K562 (cell line): ENCODE results near the gene S100P. TPM values are rescaled to one million over a fixed set of nuclear protein-coding genes. Genes with fewer than 3 reads are reported as not detected.
A peak's percentile ranks its signal among the peaks of the same experiment; 100 is the strongest.

ENCODE experiments used
- CBX2 ChIP-seq: fragments of 200-600 bp; sonication (generic); IDR thresholded peaks from one replicate; pipeline ENCODE4 v1.6.1; 2012; ENCODE audit warnings: mild to moderate bottlenecking, low read length, inconsistent platforms; ENCODE audit not compliant: insufficient read depth, poor library complexity, severe bottlenecking
- CHD2 ChIP-seq: IDR thresholded peaks from 2 replicates; pipeline ENCODE4 v1.6.1; 2011; ENCODE audit warnings: low read depth, low read length
- CREB3 ChIP-seq: fragments of 450-650 bp; conservative IDR thresholded peaks from 2 replicates; pipeline ENCODE4 v1.6.1; 2016; ENCODE audit warnings: missing genetic modification characterization, low read depth, mild to moderate bottlenecking, missing compliant biosample characterization, moderate library complexity
- GABPB1 ChIP-seq: sonication (generic); formaldehyde crosslinking; IDR thresholded peaks from 2 replicates; pipeline ENCODE4 v1.8.0; 2022; ENCODE audit warnings: mild to moderate bottlenecking, missing genetic modification reagents
- HES1 ChIP-seq: fragments of 450-650 bp; IDR thresholded peaks from 2 replicates; pipeline ENCODE4 v1.6.1; 2016; ENCODE audit warnings: low read depth, mild to moderate bottlenecking, moderate library complexity
- MAFG ChIP-seq: fragments of 450-650 bp; conservative IDR thresholded peaks from 2 replicates; pipeline ENCODE4 v1.6.1; 2016; ENCODE audit warnings: missing genetic modification characterization, missing compliant biosample characterization
- MCM3 ChIP-seq: fragments of 450-650 bp; IDR thresholded peaks from 2 replicates; pipeline ENCODE4 v1.6.1; 2016
- MECOM ChIP-seq: fragments of 250-450 bp; sonication (Bioruptor Pico); IDR thresholded peaks from 2 replicates; pipeline ENCODE4 v1.8.0; 2022; ENCODE audit warnings: inconsistent platforms
- MITF ChIP-seq: IDR thresholded peaks from 2 replicates; pipeline ENCODE4 v1.6.1; 2014; ENCODE audit warnings: antibody characterized with exemption
- PRPF4 ChIP-seq: fragments of 200-400 bp; formaldehyde crosslinking; IDR thresholded peaks from one replicate; pipeline ENCODE4 v1.6.1; 2017; ENCODE audit warnings: low read length, low read depth, mild to moderate bottlenecking; ENCODE audit not compliant: insufficient read depth, poor library complexity, severe bottlenecking
- RB1 ChIP-seq: fragments of 450-650 bp; IDR thresholded peaks from 2 replicates; pipeline ENCODE4 v1.6.1; 2017; ENCODE audit warnings: low read depth, mild to moderate bottlenecking
- RHOXF2B ChIP-seq: fragments of 250-450 bp; sonication (Bioruptor Pico); conservative IDR thresholded peaks from 2 replicates; pipeline ENCODE4 v1.5.1; 2021
- SETDB1 ChIP-seq: IDR thresholded peaks from one replicate; pipeline ENCODE4 v1.6.1; 2012; ENCODE audit warnings: low read length, control low read depth, inconsistent platforms
- SMAD1 ChIP-seq: fragments of 150-350 bp; IDR thresholded peaks from 2 replicates; pipeline ENCODE4 v1.6.1; 2014; ENCODE audit warnings: low read length, low read depth; ENCODE audit not compliant: partially characterized antibody
- SRSF3 ChIP-seq: fragments of 200-400 bp; formaldehyde crosslinking; IDR thresholded peaks from 2 replicates; pipeline ENCODE4 v1.6.1; 2016; ENCODE audit warnings: mild to moderate bottlenecking, low read length, moderate library complexity; ENCODE audit not compliant: insufficient read depth
- TRIM25 ChIP-seq: fragments of 450-650 bp; IDR thresholded peaks from 2 replicates; pipeline ENCODE4 v1.7.0; 2016; ENCODE audit warnings: borderline replicate concordance
- VEZF1 ChIP-seq: fragments of 200-800 bp; sonication (Bioruptor generic); IDR thresholded peaks from 2 replicates; pipeline ENCODE4 v1.6.1; 2017; ENCODE audit warnings: missing genetic modification characterization, missing compliant biosample characterization
- ZBTB17 ChIP-seq: fragments of 450-650 bp; formaldehyde crosslinking; IDR thresholded peaks from 2 replicates; pipeline ENCODE4 v1.4.0; 2020; ENCODE audit warnings: mild to moderate bottlenecking
- ZBTB8A ChIP-seq: fragments of 450-650 bp; IDR thresholded peaks from 2 replicates; pipeline ENCODE4 v1.6.1; 2018; ENCODE audit warnings: mild to moderate bottlenecking, moderate library complexity; ENCODE audit not compliant: partially characterized antibody
- ZNF263 ChIP-seq: sonication (generic); formaldehyde crosslinking; IDR thresholded peaks from 2 replicates; pipeline ENCODE4 v1.8.0; 2022; ENCODE audit warnings: mild to moderate bottlenecking, missing genetic modification reagents, borderline replicate concordance
- ZNF551 ChIP-seq: fragments of 250-450 bp; sonication (Bioruptor Pico); IDR thresholded peaks from 2 replicates; pipeline ENCODE4 v1.5.0; 2021; ENCODE audit warnings: mild to moderate bottlenecking, moderate library complexity
- ZNF76 ChIP-seq: fragments of 250-450 bp; sonication (Bioruptor Pico); IDR thresholded peaks from 2 replicates; pipeline ENCODE4 v1.4.0; 2020; ENCODE audit warnings: mild to moderate bottlenecking, moderate library complexity, borderline replicate concordance
- polyA plus RNA-seq, 8 experiments: library from polyadenylated mRNA; depleted of rRNA in 4 of 8; stranded (reverse) in 5 of 8; unstranded in 3 of 8; fragments of >200 nt; fragmentation: Nextera tagmentation in 2 of 8; fragmentation: Illumina TruSeq in 1 of 8; extraction: Ambion mirVana in 2 of 8; extraction: Trizol in 1 of 8; gene quantifications; 2 replicates each; pipeline versions ENCODE4 v1.2.1 to v1.2.3, GENCODE V29; 2011 to 2014; ENCODE audit warnings: inconsistent platforms in 1 of 8, missing spikeins in 1 of 8
- total RNA-seq, 7 experiments: library from RNA; depleted of rRNA in 6 of 7; stranded (reverse); fragments of >200 nt in 6 of 7; fragmentation: Illumina TruSeq in 2 of 7; extraction: Trizol in 2 of 7; gene quantifications; 2 replicates each; pipeline versions ENCODE4 v1.2.1 to v1.2.3, GENCODE V29; 2011 to 2021; ENCODE audit warnings: low replicate concordance in 1 of 7

S100P gene
- total and polyA plus RNA-seq, 9 of the 15 experiments (the other 6 are each of a cell fraction or from before 2014, with no cell fraction given), result 4.1 to 23.8 (median 7.5) TPM

GRCh38 chr4:6730603-6731317 is 37.1 kb downstream of the S100P start (continued):
- no peak for TF ChIP-seq PRPF4
- peak; percentile 67; the same call in 1 of the 2 replicates for TF ChIP-seq ZBTB17 (CRISPR knock-in tag)
- TF ChIP-seq CHD2, result no peak; the same call in 1 of the 2 replicates
- no peak for TF ChIP-seq SRSF3
- TF ChIP-seq HES1, result no peak; the same call in 1 of the 2 replicates
- no peak for TF ChIP-seq ZBTB8A
- TF ChIP-seq RHOXF2B (CRISPR knock-in tag), result 0 out of 2 replicates have a peak, but pooled peaks have one; percentile 23
- TF ChIP-seq GABPB1, result peak; percentile 82
- TF ChIP-seq ZNF551, result no peak
- peak; percentile 84 for TF ChIP-seq SMAD1
- TF ChIP-seq CREB3 (tag), result peak; percentile 68; the same call in 1 of the 2 replicates
- TF ChIP-seq MITF, result no peak
- no peak for TF ChIP-seq MCM3
- no peak for TF ChIP-seq MAFG (tag)
- TF ChIP-seq RB1, result no peak
- no peak for TF ChIP-seq TRIM25
- TF ChIP-seq CBX2, result no peak
- no peak for TF ChIP-seq SETDB1
- no peak for TF ChIP-seq ZNF76
- TF ChIP-seq ZNF263, result 0 out of 2 replicates have a peak, but pooled peaks have one; percentile 44
- 0 out of 2 replicates have a peak, but pooled peaks have one; percentile 24 for TF ChIP-seq MECOM (CRISPR knock-in tag)
- TF ChIP-seq VEZF1 (CRISPR knock-in tag), result peak; percentile 79
